Esophagus muscularis mucosa (tissue), 4 donors: ENCODE results near the gene STPG2. TPM values are rescaled to one million over a fixed set of nuclear protein-coding genes. Genes with fewer than 3 reads are reported as not detected.

Experiments used
- DNase-seq: peaks from one replicate; pipeline ENCODE4 v3.0.0-alpha.2; 2017; ENCODE audit errors: extremely low spot score
- H3K27ac ChIP-seq, 4 donors: fragments of 200-600 bp; sonication (generic); replicated peaks in 1 of 4; 1 replicate in 3 of 4; 2 replicates in 1 of 4; pipeline ENCODE4 v1.5.1; 2016 to 2019; ENCODE audit warnings: mild to moderate bottlenecking in 1 of 4
- H3K27me3 ChIP-seq, 4 donors: fragments of 200-600 bp; sonication (generic); one replicate each; pipeline versions ENCODE4 v1.5.1 to v1.6.0; 2016 to 2019
- H3K36me3 ChIP-seq, 4 donors: fragments of 200-600 bp; sonication (generic); one replicate each; pipeline ENCODE4 v1.5.1; 2016 to 2019
- H3K4me1 ChIP-seq, 4 donors: fragments of 200-600 bp; sonication (generic); one replicate each; pipeline ENCODE4 v1.5.1; 2016 to 2019
- H3K4me3 ChIP-seq, 4 donors: fragments of 200-600 bp; sonication (generic); 1 replicate in 2 of 4; 2 replicates in 2 of 4; pipeline ENCODE4 v1.5.1; 2016 to 2019; ENCODE audit warnings: mild to moderate bottlenecking in 4 of 4, moderate library complexity in 1 of 4
- H3K9me3 ChIP-seq, 4 donors: fragments of 200-600 bp; sonication (generic); 1 replicate in 3 of 4; 2 replicates in 1 of 4; pipeline ENCODE4 v1.5.1; 2016 to 2019
- EP300 ChIP-seq: sonication (generic); formaldehyde crosslinking; IDR thresholded peaks from one replicate; pipeline ENCODE4 v1.6.1; 2017; ENCODE audit warnings: antibody characterized with exemption
- POLR2A ChIP-seq: fragments of 450-650 bp; IDR thresholded peaks from one replicate; pipeline ENCODE4 v1.6.1; 2017; ENCODE audit warnings: antibody characterized with exemption, moderate library complexity, mild to moderate bottlenecking, low read depth
- POLR2AphosphoS5 ChIP-seq, 2 donors: sonication (generic); formaldehyde crosslinking; IDR thresholded peaks; one replicate each; pipeline ENCODE4 v1.6.1; 2017; ENCODE audit warnings: antibody characterized with exemption in 2 of 2
- WGBS: methylation state at CpG from one replicate; pipeline ENCODE4 v1.1.5; 2018; 5-methylcytosine and 5-hydroxymethylcytosine counted together
- intact Hi-C: fragments of 100-400 bp; cut with DNase I; formaldehyde crosslinking; loops from one replicate; pipeline ENCODE4 v1.15.1; 2023
- total RNA-seq, 4 donors: library from RNA; depleted of rRNA; stranded (reverse); fragments of >200 nt; gene quantifications; one replicate each; pipeline versions ENCODE4 v1.1.0 to v1.2.1, GENCODE V29; 2016
- TF ChIP-seq, protein P1 (sequence below), 3 experiments: fragments of 200-600 bp in 2 of 3; fragments of 450-650 bp in 1 of 3; sonication (generic) in 2 of 3; IDR thresholded peaks; one replicate each; pipeline ENCODE4 v1.5.1; 2017 to 2019; ENCODE audit warnings: antibody characterized with exemption in 3 of 3, mild to moderate bottlenecking in 2 of 3, moderate library complexity in 1 of 3

STPG2 gene
- total RNA-seq, 4 donors from 2014 or later: 0.17 to 0.26 TPM; not detected in 2

DNA sequence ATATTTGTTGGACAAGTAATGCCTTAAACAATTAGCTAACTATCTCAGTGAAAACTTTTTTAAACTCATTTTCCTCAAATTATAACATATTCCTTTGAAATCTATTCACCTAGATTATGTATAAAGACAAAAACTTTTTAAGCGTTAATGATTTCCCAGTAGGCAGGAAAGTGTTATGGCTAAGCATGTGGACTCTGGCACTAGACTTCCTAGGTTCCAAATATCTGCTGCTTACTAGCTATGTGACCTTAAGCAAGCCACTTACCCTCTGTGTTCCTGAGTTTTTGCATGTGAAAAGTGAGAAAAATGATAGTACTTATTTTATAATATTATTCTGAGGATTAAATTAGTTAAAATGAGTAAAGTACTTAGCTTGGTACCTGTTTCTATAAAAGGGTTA lies 301.8 kb downstream of the STPG2 start:
- Histone ChIP-seq H3K9me3 (no peaks in the 10 kb centered on the region), H3K36me3 (no peaks in the 10 kb centered on the region), H3K4me1 (no peaks in the 10 kb centered on the region), H3K4me3 (no peak overlapping the region), H3K27ac (no peak overlapping the region), H3K27me3 (no peaks in the 10 kb centered on the region)
- DNase-seq: no peak
- WGBS: 91% methylated on average over 1 of the region's 1 CpG
- intact Hi-C loops: no loop called here
- TF ChIP-seq EP300 (no peak), POLR2AphosphoS5 (IDR thresholded peaks at IDR 0.05) (no peak), POLR2A (no peak)
- TF ChIP-seq, protein P1, sequence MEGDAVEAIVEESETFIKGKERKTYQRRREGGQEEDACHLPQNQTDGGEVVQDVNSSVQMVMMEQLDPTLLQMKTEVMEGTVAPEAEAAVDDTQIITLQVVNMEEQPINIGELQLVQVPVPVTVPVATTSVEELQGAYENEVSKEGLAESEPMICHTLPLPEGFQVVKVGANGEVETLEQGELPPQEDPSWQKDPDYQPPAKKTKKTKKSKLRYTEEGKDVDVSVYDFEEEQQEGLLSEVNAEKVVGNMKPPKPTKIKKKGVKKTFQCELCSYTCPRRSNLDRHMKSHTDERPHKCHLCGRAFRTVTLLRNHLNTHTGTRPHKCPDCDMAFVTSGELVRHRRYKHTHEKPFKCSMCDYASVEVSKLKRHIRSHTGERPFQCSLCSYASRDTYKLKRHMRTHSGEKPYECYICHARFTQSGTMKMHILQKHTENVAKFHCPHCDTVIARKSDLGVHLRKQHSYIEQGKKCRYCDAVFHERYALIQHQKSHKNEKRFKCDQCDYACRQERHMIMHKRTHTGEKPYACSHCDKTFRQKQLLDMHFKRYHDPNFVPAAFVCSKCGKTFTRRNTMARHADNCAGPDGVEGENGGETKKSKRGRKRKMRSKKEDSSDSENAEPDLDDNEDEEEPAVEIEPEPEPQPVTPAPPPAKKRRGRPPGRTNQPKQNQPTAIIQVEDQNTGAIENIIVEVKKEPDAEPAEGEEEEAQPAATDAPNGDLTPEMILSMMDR (IDR thresholded peaks at IDR 0.05): no peak

DNA sequence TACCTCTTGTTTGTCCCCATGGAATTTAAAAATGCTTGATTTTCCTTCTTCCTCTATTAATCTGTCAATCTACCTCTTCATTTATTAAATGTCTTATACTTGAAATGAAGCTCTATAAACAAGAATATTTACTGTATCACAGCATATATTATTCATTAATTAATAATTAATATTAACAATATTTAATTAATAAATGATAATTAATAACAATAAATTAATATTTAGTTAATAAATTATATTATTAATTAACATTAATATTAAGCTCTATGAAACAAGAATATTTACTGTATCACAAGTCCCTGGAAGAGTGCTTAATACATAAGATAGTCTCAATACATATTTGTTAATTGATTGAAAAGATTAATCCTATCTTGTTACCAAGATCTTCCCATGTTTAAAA lies 306.6 kb downstream of the STPG2 start:
- no peak overlapping the region for H3K27ac ChIP-seq
- intact Hi-C loops: no loop called here
- no peak overlapping the region for H3K4me3 ChIP-seq
- no peaks in the 10 kb centered on the region for H3K27me3 ChIP-seq
- no peak for TF ChIP-seq POLR2AphosphoS5 (IDR thresholded peaks at IDR 0.05)
- TF ChIP-seq, protein P1 (IDR thresholded peaks at IDR 0.05): no peak
- no peaks in the 10 kb centered on the region for H3K9me3 ChIP-seq
- no peak for DNase-seq
- no peaks in the 10 kb centered on the region for H3K4me1 ChIP-seq
- no peaks in the 10 kb centered on the region for H3K36me3 ChIP-seq

DNA sequence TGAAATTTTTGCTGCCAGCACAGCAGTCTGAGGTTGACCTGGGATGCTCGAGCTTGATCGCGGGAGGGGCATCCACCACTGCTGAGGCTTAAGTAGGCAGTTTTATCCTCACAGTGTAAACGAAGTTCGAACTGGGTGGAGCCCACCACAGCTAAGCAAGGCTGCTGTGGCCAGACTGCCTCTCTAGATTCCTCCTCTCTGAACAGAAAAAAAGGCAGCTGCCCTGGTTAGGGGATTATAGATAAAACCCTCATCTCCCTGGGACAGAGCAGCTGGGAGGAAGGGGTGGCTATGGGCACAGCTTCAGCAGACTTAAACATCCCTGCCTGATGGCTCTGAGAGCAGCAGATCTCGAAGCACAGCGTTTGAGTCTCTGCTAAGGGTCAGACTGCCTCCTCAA lies 314.6 kb downstream of the STPG2 start:
- DNase-seq: no peak
- H3K4me1 ChIP-seq: no peaks in the 10 kb centered on the region
- no peaks in the 10 kb centered on the region for H3K9me3 ChIP-seq
- H3K27ac ChIP-seq: no peak overlapping the region
- H3K36me3 ChIP-seq: no peaks in the 10 kb centered on the region
- no peaks in the 10 kb centered on the region for H3K27me3 ChIP-seq
- intact Hi-C loops: no loop called here
- no peak overlapping the region for H3K4me3 ChIP-seq
- 80% methylated on average over 4 of the region's 7 CpGs for WGBS
- TF ChIP-seq EP300: no peak

DNA sequence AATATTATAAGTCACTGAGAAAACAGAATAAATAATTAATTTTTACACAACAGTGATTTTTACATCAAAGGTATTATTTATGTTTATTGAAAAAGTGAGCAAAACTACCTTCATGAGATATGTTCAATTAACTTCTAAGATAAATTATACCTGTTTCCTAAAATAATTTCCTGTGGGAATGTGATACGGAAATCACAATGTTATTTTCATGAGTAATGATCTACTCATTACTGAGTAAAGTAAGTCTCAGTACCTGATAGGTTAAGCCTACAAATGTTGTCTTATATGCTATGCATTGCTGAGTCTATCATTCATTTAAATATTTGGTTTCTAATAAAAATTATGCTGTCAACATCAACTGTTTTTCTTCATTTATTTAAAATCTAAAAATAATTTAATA lies 324.0 kb downstream of the STPG2 start:
- intact Hi-C loops: no loop called here
- Histone ChIP-seq H3K27me3 (no peaks in the 10 kb centered on the region), H3K4me3 (no peak overlapping the region), H3K27ac (no peak overlapping the region), H3K4me1 (no peaks in the 10 kb centered on the region), H3K36me3 (no peaks in the 10 kb centered on the region), H3K9me3 (no peaks in the 10 kb centered on the region)
- 65% methylated on average over 1 of the region's 1 CpG for WGBS
- DNase-seq: no peak
- no peak for TF ChIP-seq POLR2A
- no peak for TF ChIP-seq POLR2AphosphoS5 (IDR thresholded peaks at IDR 0.05)
- no peak for TF ChIP-seq EP300
- TF ChIP-seq, protein P1 (IDR thresholded peaks at IDR 0.05): no peak

DNA sequence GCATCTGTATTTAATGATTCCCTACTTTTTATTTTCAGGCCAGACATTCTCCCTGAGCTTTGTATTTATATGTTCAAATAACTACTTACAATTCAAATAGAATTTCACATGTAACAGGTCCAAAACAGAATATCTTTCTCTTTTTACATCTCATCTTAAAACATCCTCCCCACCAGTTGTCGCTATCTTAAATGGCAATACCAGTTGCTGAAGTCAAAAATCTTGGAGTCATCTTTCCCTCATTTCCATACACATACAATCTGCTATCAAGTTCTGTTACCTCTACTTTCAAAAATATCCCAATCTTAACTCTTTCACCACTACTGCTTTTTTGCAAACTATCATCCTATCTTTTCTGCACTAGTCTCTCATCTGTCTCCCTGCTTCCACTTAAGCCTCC lies 330.5 kb downstream of the STPG2 start:
- TF ChIP-seq EP300 (no peak), POLR2A (no peak), POLR2AphosphoS5 (IDR thresholded peaks at IDR 0.05) (no peak)
- TF ChIP-seq, protein P1 (IDR thresholded peaks at IDR 0.05): no peak
- no peak for DNase-seq
- Histone ChIP-seq H3K36me3 (no peaks in the 10 kb centered on the region), H3K4me3 (no peak overlapping the region), H3K4me1 (no peaks in the 10 kb centered on the region), H3K27me3 (no peaks in the 10 kb centered on the region), H3K27ac (no peak overlapping the region), H3K9me3 (no peaks in the 10 kb centered on the region)
- intact Hi-C loops: no loop called here
- WGBS: 93% methylated on average over 1 of the region's 1 CpG
